VCaP (cell line): ENCODE measurements around the gene CTR9.
A peak's percentile ranks its signal among the peaks of the same experiment; 100 is the strongest.

Experiments
- H3K27ac ChIP-seq: fragments of 450-650 bp; 2 replicates; pipeline ENCODE4 v1.5.1; 2017
- CTCF ChIP-seq: fragments of 450-650 bp; conservative IDR thresholded peaks from 2 replicates; pipeline ENCODE4 v1.5.1; 2017; ENCODE audit warnings: mild to moderate bottlenecking, moderate library complexity

The CTR9 gene

DNA sequence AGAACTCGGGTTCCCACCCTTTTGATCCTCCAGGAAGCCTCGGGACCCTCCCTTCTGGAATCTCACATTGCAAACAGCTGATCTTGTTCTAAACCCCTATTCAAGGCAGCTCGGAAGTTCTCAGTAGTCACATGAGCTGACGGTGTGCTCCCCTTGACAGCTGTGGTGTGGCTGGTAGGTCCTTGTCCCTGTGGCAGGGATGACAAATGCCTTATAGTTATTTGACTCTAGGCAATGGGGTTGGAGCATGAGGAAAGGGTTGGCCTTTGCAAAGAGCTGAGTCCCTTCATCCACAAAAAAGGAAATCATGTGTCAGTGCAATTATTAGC, 34.1 kb downstream of the CTR9 start:
- no peak overlapping the region for H3K27ac ChIP-seq
- TF ChIP-seq CTCF: no peak

- H3K27ac ChIP-seq: no peak overlapping the region
- TF ChIP-seq CTCF: no peak
These were observed 35.4 kb downstream of the CTR9 start for GRCh38 chr11:10786451-10786850.

DNA sequence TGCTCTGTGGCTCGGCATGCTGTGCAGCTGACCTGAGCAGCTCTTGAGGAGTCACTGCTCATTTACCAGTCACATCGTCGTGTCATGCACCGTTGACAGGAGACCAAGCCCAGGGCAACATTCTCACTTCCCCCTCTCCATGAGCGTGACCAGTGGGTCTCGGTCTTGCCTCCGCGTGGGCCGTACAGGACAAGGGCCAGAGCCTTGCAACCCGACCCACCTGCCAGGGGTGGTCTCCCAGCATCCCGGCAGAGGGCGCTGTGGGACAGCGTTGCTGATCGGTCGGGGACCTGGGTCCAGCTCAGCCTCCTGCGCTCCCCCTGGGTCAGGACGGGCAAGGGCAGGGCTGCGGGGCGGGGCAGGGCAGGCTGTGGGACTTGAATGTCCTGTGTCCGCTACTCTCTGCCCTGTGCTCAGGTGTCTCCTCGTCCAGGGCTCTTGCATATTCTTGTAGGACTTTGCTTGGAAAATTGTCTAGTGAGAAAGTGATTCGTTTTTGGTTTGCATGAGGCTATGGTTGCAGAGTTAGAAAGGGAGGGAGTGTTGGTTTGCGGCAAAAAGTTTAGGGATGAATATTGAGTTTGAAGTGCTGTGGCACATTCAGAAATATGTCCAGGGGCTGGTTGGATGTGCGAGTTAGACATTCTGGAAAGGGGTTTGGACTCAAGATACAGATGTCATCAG, 41.5 kb downstream of the CTR9 start:
- peak overlapping the region; percentile 60; the same call in 1 of the 2 replicates for H3K27ac ChIP-seq
- TF ChIP-seq CTCF: peak; percentile 75

- TF ChIP-seq CTCF: no peak
- H3K27ac ChIP-seq: peak overlapping the region; percentile 60
These were observed 42.6 kb downstream of the CTR9 start for GRCh38 chr11:10793470-10794255.

DNA sequence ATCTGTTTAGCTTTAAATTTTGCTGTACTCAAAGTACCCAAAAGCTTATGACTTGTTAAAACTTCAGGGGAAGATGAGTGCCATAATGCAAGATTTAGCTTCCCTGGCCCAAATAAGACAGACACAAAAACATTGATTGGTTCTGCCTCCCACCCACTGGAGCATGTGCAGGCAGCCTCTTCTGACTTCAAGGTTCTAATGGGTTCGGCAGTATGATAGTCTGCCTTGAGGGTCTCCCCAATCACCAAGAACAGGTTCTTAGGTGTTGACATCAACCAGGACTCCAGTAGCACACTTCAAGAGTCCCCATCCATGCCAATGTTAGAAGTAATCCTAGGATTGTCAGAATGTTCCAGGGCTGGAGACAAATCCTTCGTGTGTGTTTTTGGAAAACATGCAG, 45.1 kb downstream of the CTR9 start:
- no peak overlapping the region for H3K27ac ChIP-seq
- TF ChIP-seq CTCF: no peak

- H3K27ac ChIP-seq: no peak overlapping the region
- TF ChIP-seq CTCF: no peak
These were observed 46.0 kb downstream of the CTR9 start for GRCh38 chr11:10797001-10797400.

DNA sequence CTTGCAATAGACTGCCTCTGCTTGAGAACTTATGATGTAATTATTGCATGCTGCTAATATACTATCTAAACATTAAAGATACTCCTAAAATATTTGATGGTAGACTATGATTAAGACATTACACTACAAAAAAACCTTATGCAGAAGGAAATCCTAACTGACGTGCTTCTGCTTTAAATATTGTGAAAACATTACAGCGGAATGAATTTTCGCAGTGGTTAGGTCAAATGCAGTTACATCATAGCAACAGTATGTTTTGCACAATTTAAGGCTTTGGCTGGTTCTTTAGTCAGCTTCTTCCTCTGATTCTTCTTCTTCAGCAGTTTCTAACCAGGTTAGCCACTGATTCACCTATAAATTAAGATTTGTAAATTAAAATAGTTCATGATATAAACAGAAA, 46.5 kb downstream of the CTR9 start:
- H3K27ac ChIP-seq: no peak overlapping the region; the same call in 1 of the 2 replicates
- no peak for TF ChIP-seq CTCF
